ENCODE measurements around the gene PHRF1. TPM values are rescaled to one million over a fixed set of nuclear protein-coding genes. Genes with fewer than 3 reads are reported as not detected.

The PHRF1 gene
- 20.3 to 39.1 TPM (median 37.2 TPM) in 5 replicates for total RNA-seq (2022; extraction: Qiagen RNA extraction; ENCODE audit: low read depth)

GRCh38 chr11:575996-576768 lies at the start of gene PHRF1:
PHRF1 (plus strand) TSS chr11:576470; CDS start chr11:581513, 5,043 bp downstream.

GRCh38 chr11:535519-536454 lies 40.5 kb upstream of the PHRF1 start, which contains the start of gene HRAS:
HRAS (minus strand) TSS chr11:535576.

DNA sequence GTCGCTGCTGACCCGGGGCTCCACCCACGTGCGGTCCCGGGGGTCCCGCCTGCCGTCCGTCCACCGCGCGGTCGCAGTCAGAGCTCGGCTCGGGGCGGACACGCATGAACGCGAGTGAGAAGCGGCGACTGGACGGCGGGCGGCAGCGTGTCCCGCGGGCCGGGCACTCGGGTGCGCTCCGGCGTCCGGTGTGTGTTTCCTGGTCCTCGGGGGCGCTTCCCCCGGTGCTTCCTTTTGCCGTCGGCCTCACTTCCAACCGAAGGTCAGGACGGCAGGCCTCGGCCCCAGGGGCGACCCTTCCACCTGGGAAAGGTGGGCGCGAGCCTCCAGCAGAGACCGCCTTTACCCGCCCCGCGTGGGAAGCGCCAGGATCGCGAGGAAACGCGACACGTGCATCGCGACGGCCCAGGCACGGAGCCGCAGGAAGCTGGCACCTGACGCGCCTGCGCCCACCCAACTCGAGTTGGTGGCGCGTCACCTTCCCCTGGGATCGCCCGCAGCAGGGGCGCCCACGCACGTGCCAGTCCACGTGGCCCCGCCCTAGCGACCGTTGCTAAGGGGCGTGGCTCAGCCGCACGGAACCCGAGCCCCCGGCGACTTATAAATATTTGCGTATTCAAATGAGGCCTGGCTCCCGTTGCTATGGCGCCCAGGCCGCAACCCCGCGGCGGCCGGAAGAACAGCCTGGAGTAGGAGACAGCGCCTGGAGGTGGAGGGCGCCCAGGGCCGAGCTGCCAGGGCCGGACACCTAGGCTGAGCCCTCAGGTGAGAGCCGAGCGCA lies 39.2 kb upstream of the PHRF1 start, which contains the start of gene LRRC56:
Gene LRRC56, plus strand, starts transcription at position 687 of the 781 bp plus-strand sequence. CDS start 3,158 bp downstream, outside the sequence.

DNA sequence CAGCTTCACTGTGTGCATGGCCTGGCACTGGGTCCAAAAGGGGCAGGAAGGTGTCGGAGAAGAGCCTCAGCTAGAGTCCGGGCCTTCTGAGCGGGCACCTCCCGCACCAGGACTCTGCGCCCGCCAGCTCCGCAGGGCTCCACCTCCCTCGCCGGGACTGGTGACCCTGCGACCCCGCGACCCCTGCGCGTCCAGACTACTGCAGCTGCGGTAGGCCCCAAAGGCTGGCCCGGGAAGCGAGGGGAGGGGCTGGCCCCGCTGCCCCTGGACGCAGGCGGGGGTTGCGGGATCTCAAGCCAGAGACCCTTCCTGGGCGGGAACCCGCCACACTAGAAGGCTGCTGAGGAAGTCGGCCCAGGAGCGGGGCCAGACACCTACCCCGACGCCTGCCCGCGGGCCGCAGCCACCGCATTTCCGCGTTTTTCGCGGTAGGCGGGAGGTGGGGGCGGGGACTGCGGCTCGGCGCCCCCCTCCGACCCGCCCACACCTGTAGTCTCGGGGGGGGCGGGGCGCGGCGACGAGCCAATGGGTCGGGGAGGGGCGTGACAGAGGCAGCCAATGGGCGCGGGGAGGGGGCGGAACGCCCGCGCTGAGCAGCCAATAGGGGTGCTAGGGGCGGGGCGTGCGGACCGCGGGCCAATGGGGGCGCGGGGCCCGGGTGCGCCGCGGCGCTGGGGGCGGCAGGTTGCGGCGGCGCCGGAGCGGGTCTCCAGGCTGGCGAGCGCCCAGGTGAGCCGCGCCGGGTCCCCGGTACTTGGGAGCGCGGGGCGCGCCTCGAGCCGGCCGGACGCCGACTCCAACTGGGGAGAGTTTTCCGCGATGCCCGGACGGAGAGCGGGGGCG lies 15.7 kb upstream of the PHRF1 start, which contains the start of the genes LMNTD2 and RASSF7:
Gene LMNTD2, minus strand, starts transcription at position 434 of the 843 bp plus-strand sequence. Its CDS starts 22 bp downstream, at position 412.
Gene RASSF7, plus strand, starts transcription at position 666 of the 843 bp plus-strand sequence. CDS start 799 bp downstream, outside the sequence.

GRCh38 chr11:615504-616319 lies 39.4 kb downstream of the PHRF1 start, which contains the start of gene IRF7:
IRF7 (minus strand) TSS chr11:615950; CDS start chr11:615364, 586 bp downstream.

DNA sequence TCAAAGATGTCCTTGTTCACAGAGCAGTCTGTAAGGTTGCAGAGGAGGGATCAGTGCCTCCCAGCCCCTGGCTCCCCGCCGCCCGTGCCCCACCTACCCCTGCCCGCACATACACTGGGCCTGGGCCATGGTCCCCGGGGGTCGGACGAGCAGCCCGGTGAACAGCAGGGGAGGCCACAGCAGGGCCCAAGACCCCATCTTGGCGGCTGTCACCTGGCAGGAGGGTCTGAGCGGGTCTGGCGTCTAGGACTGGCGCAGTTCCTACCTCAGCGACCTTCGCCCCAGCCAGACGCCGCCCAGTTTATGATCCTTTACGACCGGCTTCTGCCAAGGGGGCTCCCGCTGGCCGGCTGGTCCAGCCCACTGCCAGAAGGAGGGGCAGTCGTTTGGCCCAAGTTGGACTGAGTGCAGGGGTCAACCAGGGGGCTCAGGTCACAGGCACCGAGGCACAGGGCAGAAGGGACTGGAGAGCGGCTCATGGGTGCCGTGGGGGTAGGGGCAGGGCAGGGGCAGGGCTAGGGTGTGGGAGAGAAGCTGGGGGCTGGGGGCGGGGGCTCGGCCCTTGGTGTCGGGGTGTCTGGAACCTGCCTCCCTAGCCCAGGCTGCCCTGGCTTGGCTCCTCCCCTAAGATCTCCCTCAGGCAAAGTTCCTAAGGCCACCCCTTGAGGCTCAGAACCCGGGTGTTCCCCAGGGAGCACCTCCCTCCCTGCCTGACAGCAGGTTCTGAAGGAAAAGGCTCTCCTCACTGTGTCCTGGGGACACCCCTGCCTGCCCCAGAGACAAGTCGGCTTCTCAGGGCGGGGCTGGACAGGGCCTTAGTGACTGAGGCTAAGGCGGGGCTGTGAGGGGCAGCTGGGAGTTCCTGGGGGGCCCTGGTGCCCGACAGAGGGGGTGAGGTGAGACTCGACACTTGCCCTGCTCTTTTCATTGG lies 48.7 kb downstream of the PHRF1 start, which contains the start of gene CDHR5:
Gene CDHR5, minus strand, starts transcription at position 251 of the 931 bp plus-strand sequence. Its CDS starts 53 bp downstream, at position 198.

DNA sequence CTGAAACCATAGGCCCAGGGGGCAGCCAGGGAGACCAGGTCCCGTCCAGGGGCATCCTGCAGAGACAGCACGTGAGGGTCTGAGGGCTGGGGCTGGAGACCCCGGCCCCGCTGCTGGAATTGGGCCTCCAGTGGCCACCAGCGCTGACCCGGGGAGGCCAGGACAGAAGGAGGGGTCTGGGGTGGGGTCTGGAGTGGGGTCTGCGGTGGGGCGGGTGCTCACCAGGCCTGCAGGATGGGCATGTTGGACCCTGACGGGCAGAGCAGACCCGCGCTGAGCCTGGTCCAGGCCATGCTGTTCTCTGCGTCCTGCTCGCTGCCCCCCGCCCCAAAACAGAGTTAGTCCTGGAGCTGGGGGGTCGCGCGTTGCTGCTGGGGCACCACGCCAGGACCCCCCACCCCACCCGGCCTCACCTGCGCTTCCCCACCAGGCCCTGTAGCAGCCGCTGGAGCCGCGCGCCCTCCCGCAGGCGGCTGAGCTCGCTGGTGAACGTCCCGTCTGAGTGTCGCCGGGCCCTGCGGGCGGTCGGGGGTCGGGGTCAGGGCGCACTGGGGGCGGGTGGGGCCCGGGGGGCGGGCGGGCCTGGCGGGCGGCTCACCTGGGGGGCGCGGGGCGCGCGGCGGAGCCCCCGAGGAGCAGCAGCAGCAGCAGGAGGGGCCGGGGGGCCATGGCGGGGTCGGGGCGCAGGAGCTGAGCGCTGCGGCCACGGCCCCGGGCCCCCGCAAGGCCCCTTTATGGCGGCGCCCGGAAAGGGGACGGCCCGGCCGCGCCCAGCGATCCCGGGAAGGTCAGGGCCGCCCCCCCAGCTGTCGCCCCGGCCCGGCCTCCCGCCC lies 50.4 kb downstream of the PHRF1 start, which contains the start of gene SCT:
Gene SCT, minus strand, starts transcription at position 707 of the 833 bp plus-strand sequence. Its CDS starts 38 bp downstream, at position 669.

DNA sequence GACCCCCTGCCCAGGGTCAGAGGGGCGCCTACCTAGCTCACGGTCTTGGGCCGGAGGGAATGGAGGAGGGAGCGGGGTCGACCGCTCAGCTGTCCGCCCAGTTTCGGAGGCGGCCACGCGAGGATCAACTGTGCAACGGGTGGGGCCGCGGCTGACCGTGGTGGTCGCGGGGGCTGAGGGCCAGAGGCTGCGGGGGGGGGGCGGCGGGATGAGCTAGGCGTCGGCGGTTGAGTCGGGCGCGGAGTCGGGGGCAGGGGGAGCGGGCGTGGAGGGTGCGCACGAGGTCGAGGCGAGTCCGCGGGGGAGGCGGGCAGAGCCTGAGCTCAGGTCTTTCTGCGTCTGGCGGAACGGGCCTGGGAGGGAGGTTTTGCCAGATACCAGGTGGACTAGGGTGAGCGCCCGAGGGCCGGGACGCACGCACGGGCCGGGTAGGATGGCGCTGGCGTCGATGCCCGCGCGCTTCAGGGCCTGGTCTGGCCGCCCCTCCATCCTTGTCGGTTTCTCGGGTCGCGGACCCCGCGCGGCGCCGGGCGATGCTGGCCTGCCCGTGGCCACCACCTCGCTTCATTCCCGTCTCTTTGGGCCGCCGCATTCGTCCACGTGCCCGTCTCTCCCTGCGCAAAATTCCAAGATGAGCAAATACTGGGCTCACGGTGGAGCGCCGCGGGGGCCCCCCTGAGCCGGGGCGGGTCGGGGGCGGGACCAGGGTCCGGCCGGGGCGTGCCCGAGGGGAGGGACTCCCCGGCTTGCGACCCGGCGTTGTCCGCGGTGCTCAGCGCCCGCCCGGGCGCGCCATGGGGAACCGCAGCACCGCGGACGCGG lies 60.5 kb downstream of the PHRF1 start, which contains the start of gene DRD4:
Gene DRD4, plus strand, starts transcription at position 759 of the 822 bp plus-strand sequence. Its CDS starts 36 bp downstream, at position 795.

Other genes with a start within 250 kb of the PHRF1 start
- gene B4GALNT4, start 207.0 kb upstream of the PHRF1 start, total RNA-seq (2022; extraction: Qiagen RNA extraction; ENCODE audit: low read depth): 11.3 to 21.7 TPM (median 14.1 TPM) in 5 replicates
- 23.3 to 42.5 TPM (median 38.8 TPM) in 5 replicates for gene PKP3, start 182.3 kb upstream of the PHRF1 start, total RNA-seq (2022; extraction: Qiagen RNA extraction; ENCODE audit: low read depth)
- gene SIGIRR, start 161.5 kb upstream of the PHRF1 start, total RNA-seq (2022; extraction: Qiagen RNA extraction; ENCODE audit: low read depth): 57.1 to 99.3 TPM (median 83.7 TPM) in 5 replicates
- gene ANO9, start 134.5 kb upstream of the PHRF1 start, total RNA-seq (2022; extraction: Qiagen RNA extraction; ENCODE audit: low read depth): 0.44 to 1.5 TPM (median 1.1 TPM) in 5 replicates
- 26.9 to 53.0 TPM (median 47.1 TPM) in 5 replicates for gene PTDSS2, start 126.2 kb upstream of the PHRF1 start, total RNA-seq (2022; extraction: Qiagen RNA extraction; ENCODE audit: low read depth)
- 101 to 180 TPM (median 170 TPM) in 5 replicates for gene RNH1, start 69.2 kb upstream of the PHRF1 start, total RNA-seq (2022; extraction: Qiagen RNA extraction; ENCODE audit: low read depth)
- gene HRAS, start 40.9 kb upstream of the PHRF1 start, total RNA-seq (2022; extraction: Qiagen RNA extraction; ENCODE audit: low read depth): 79.3 to 152 TPM (median 149 TPM) in 5 replicates
- gene LRRC56, start 38.9 kb upstream of the PHRF1 start, total RNA-seq (2022; extraction: Qiagen RNA extraction; ENCODE audit: low read depth): 0.28 to 1.1 TPM (median 0.82 TPM) in 5 replicates
- gene LMNTD2, start 15.7 kb upstream of the PHRF1 start, total RNA-seq (2022; extraction: Qiagen RNA extraction; ENCODE audit: low read depth): 1.5 to 4.4 TPM (median 2.8 TPM) in 5 replicates
- 23.6 to 49.6 TPM (median 43.2 TPM) in 5 replicates for gene RASSF7, start 15.5 kb upstream of the PHRF1 start, total RNA-seq (2022; extraction: Qiagen RNA extraction; ENCODE audit: low read depth)
- gene IRF7, start 39.5 kb downstream of the PHRF1 start, total RNA-seq (2022; extraction: Qiagen RNA extraction; ENCODE audit: low read depth): 3.3 to 7.2 TPM (median 6.7 TPM) in 5 replicates
- 0.04 TPM in 1 of 5 replicates, not detected in the others for gene CDHR5, start 48.5 kb downstream of the PHRF1 start, total RNA-seq (2022; extraction: Qiagen RNA extraction; ENCODE audit: low read depth)
- not detected in 5 replicates for gene SCT, start 50.7 kb downstream of the PHRF1 start, total RNA-seq (2022; extraction: Qiagen RNA extraction; ENCODE audit: low read depth)
- 0.24 to 0.51 TPM (median 0.35 TPM) in 4 of 5 replicates, not detected in the other for gene DRD4, start 60.8 kb downstream of the PHRF1 start, total RNA-seq (2022; extraction: Qiagen RNA extraction; ENCODE audit: low read depth)
- gene DEAF1, start 118.8 kb downstream of the PHRF1 start, total RNA-seq (2022; extraction: Qiagen RNA extraction; ENCODE audit: low read depth): 23.5 to 35.5 TPM (median 33.7 TPM) in 5 replicates
- 5.4 to 11.1 TPM (median 9.6 TPM) in 5 replicates for gene TMEM80, start 119.3 kb downstream of the PHRF1 start, total RNA-seq (2022; extraction: Qiagen RNA extraction; ENCODE audit: low read depth)
- 64.8 to 145 TPM (median 118 TPM) in 5 replicates for gene EPS8L2, start 129.8 kb downstream of the PHRF1 start, total RNA-seq (2022; extraction: Qiagen RNA extraction; ENCODE audit: low read depth)
- gene TALDO1, start 171.0 kb downstream of the PHRF1 start, total RNA-seq (2022; extraction: Qiagen RNA extraction; ENCODE audit: low read depth): 387 to 468 TPM (median 402 TPM) in 5 replicates
- gene GATD1, start 201.0 kb downstream of the PHRF1 start, total RNA-seq (2022; extraction: Qiagen RNA extraction; ENCODE audit: low read depth): 29.4 to 58.7 TPM (median 49.3 TPM) in 5 replicates
- 2.1 to 2.6 TPM (median 2.4 TPM) in 5 replicates for gene CEND1, start 213.6 kb downstream of the PHRF1 start, total RNA-seq (2022; extraction: Qiagen RNA extraction; ENCODE audit: low read depth)
- 17.4 to 39.6 TPM (median 35.3 TPM) in 5 replicates for gene SLC25A22, start 221.8 kb downstream of the PHRF1 start, total RNA-seq (2022; extraction: Qiagen RNA extraction; ENCODE audit: low read depth)
- gene PIDD1, start 228.8 kb downstream of the PHRF1 start, total RNA-seq (2022; extraction: Qiagen RNA extraction; ENCODE audit: low read depth): 6.5 to 17.3 TPM (median 13.0 TPM) in 5 replicates
- gene RPLP2, start 233.5 kb downstream of the PHRF1 start, total RNA-seq (2022; extraction: Qiagen RNA extraction; ENCODE audit: low read depth): 1,646 to 2,381 TPM (median 2,232 TPM) in 5 replicates
- 26.3 to 59.2 TPM (median 52.4 TPM) in 5 replicates for gene PNPLA2, start 242.4 kb downstream of the PHRF1 start, total RNA-seq (2022; extraction: Qiagen RNA extraction; ENCODE audit: low read depth)

Measured in A549 treated with ZK216348 at 1 μM for 4 hours (cell line).